AG04449 (cell line): ENCODE data around the gene LIMCH1.
"Not testable (repeated sequence)": the region's sequence is repeated elsewhere in the genome, so short reads cannot be mapped to it uniquely, and the experiment has no call there.

ENCODE experiments used
- CTCF ChIA-PET: fragments of 350-600 bp; formaldehyde crosslinking; extraction: SDS; loops from one replicate; lab custom pipeline; 2021; ENCODE audit warnings: antibody characterized with exemption; lab: Yijun Ruan, JAX
- POLR2A ChIA-PET: fragments of 400-600, 350-600 bp; formaldehyde crosslinking; extraction: SDS; loops from one replicate; lab custom pipeline; 2020; ENCODE audit warnings: antibody characterized with exemption, inconsistent platforms; lab: Yijun Ruan, JAX
- DNase-seq: peaks from one replicate; pipeline ENCODE4 v3.0.0-alpha.2; 2010; ENCODE audit warnings: low read depth, low spot score
- H3K4me3 ChIP-seq: 2 replicates; pipeline ENCODE4 v1.5.1; 2011; ENCODE audit warnings: low read depth, mild to moderate bottlenecking, control low read depth, low read length
- TF ChIP-seq, protein P1 (sequence below): IDR thresholded peaks from one replicate; pipeline ENCODE4 v1.5.1; 2011; ENCODE audit warnings: mild to moderate bottlenecking, moderate library complexity, low read length, control low read depth, inconsistent platforms; ENCODE audit not compliant: insufficient read depth; ENCODE audit errors: missing control alignments

LIMCH1 gene

DNA sequence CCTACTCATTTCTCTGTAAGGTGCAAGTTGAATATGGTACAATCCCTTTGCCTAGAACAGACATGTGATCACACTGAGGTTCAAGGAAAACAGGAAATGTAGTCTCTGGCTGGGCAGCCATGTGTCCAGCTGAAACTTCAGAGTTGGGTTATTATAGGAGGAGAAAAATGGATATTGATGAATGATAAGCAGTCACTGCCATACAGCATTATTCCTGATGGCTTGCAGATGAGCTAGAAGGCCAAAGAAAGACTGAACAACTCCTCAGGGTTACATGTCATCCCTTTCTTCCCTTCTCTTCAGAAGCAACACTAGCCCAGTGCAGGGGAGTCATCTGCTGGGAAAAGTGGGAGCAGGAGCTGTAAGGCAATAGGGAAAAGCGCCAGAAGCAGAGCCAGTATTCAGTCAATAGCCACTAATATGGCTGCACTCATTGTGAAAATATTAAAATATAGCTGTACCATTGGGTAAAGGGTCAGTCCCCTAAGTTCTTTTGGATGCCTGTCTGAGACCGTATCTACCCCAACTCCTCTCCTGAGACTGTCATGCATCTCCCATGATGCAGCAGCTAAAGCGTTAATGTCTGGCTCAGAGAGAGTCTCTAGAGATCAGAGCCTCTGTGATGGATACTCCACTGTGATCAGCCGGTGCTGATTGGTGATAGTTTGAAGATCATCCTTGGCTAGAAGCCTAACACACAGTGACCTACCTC is 190.1 kb downstream of the LIMCH1 start:
- TF ChIP-seq, protein P1, sequence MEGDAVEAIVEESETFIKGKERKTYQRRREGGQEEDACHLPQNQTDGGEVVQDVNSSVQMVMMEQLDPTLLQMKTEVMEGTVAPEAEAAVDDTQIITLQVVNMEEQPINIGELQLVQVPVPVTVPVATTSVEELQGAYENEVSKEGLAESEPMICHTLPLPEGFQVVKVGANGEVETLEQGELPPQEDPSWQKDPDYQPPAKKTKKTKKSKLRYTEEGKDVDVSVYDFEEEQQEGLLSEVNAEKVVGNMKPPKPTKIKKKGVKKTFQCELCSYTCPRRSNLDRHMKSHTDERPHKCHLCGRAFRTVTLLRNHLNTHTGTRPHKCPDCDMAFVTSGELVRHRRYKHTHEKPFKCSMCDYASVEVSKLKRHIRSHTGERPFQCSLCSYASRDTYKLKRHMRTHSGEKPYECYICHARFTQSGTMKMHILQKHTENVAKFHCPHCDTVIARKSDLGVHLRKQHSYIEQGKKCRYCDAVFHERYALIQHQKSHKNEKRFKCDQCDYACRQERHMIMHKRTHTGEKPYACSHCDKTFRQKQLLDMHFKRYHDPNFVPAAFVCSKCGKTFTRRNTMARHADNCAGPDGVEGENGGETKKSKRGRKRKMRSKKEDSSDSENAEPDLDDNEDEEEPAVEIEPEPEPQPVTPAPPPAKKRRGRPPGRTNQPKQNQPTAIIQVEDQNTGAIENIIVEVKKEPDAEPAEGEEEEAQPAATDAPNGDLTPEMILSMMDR, result no peak
- ChIA-PET POLR2A (no interaction called here), CTCF (no interaction called here)
- H3K4me3 ChIP-seq, result no peak overlapping the region
- no peak for DNase-seq

DNA sequence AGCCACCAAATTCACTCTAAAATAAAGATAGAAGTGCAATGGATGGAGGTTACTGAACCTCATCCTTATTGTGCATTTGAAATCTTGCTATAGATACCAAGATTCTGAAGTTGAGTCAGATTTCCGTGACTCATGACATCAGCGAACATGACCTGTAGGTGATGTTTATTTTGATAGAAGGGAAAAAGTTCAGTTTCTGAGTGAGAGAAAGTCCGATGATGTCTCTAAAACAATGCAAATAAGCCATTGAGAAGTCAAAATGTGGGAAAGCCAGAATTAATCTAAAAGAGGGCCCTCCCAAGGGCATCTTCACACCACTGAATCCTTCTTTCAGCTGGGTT is 190.6 kb downstream of the LIMCH1 start:
- ChIA-PET CTCF (no interaction called here), POLR2A (no interaction called here)
- no peak for DNase-seq
- TF ChIP-seq, protein P1, result no peak
- no peak overlapping the region for H3K4me3 ChIP-seq

DNA sequence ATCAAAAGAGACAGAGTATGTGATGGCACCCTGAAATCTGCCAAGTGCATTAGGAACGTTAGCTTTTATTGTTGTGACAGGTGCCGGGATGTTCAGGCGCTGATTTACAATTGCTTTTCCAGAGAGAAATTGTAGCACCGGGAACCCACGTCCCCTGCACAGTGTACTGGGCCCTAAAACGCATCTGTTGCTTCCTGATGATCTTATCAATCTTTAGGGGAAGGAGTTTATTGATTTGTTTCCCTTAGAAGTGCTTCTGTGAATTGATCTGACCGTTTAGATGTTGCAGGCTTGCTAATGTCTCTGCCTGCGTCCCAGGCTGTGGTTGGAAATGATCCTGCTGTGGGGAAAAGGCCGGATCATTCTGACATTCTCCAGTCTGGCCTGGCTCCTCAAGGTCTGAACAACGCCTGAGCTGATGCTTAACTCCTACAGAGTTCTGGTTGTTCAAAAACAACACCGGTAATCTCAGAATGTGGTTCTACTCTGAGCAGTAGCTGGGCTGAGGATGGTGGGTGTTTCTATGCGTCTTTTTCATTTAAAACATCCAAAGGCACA is 193.7 kb downstream of the LIMCH1 start:
- CTCF ChIA-PET, result no interaction called here
- TF ChIP-seq, protein P1, result no peak
- DNase-seq, result no peak
- POLR2A ChIA-PET, result no interaction called here
- H3K4me3 ChIP-seq, result no peak overlapping the region

DNA sequence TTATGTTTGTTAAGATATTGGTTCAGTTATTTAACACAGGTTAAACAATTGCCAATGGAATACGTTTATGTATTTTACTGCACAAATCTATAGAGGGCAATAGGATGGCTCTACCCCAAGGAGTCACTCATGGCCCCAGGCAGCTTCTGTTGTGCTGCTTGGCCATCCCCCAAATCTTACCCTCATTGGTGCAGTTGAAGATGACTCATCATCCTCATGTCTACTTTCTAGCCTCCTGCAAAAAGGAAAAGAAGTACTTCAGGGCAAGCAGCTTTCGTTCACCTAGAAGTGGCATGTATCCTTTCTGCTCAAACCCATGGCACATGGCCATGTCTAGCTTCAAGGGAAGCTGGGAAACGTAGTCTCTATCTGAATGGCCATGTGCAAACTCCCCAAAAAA is 196.4 kb downstream of the LIMCH1 start:
- DNase-seq, result no peak
- ChIA-PET CTCF (no interaction called here), POLR2A (no interaction called here)
- no peak overlapping the region for H3K4me3 ChIP-seq
- TF ChIP-seq, protein P1, result no peak

GRCh38 chr4:41737491-41737890 is 199.5 kb downstream of the LIMCH1 start:
- CTCF ChIA-PET, H3K4me3 ChIP-seq, POLR2A ChIA-PET, DNase-seq: not testable (repeated sequence)

GRCh38 chr4:41741354-41741753 is 203.4 kb downstream of the LIMCH1 start:
- H3K4me3 ChIP-seq, result no peak overlapping the region
- DNase-seq, result no peak
- POLR2A ChIA-PET, result no interaction called here
- CTCF ChIA-PET, result no interaction called here
- TF ChIP-seq, protein P1, result no peak

DNA sequence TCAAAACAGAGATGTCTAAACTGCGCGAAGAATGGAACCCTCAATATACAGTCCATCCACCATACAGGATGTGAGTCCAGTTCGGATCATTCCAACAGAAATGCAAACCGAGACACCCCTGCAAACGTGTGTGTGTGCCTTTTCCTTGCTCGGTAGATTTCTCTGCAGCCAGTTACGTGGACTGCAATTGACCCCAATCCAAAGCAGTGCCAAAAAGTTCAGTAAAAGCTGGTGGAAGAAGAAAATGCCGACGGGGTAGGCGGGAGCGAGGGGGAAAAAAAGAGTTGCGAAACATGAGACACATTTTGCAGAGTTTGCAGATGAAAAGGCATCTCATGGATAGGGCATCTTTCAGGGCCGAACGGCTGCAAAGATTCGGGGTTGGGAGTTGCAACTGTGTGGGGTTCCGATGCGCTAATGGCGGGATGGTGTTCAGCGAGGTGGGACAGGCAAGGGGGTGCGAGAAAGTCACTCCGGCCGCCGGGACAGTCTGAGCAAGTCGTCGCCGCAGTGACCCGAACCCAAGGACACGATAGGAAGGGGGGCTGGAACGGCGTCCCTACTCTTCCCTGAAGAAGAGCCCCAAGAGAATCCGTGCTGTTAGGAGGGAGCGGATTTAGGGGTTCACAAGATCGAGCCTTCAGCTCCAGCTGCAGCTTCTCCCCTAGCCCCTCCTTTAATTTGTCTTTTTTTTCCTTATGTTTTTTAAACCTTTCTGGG is 206.8 kb downstream of the LIMCH1 start:
- no peak for DNase-seq

More for the DNA sequence above, 206.8 kb downstream of the LIMCH1 start:
- POLR2A ChIA-PET, result no interaction called here
- H3K4me3 ChIP-seq, result no peak overlapping the region
- CTCF ChIA-PET, result no interaction called here
- TF ChIP-seq, protein P1, result no peak
